Measurements from ENCODE around the gene CDH4. TPM values are rescaled to one million over a fixed set of nuclear protein-coding genes. Genes with fewer than 3 reads are reported as not detected.
A peak's percentile ranks its signal among the peaks of the same experiment; 100 is the strongest.

Gene CDH4
- total RNA-seq, 1 donor from 2014 or later: not detected

GRCh38 chr20:61887596-61888093, 635.6 kb downstream of the CDH4 start:
- intact Hi-C loops (cut with micrococcal nuclease): no loop called here
- no peak for ATAC-seq
- peak; percentile 8 for DNase-seq

GRCh38 chr20:61888101-61888865, 636.2 kb downstream of the CDH4 start:
- ATAC-seq: no peak
- DNase-seq: peak; percentile 18
- intact Hi-C loops (cut with micrococcal nuclease): no loop called here

- ATAC-seq: no peak
- no peak for DNase-seq
- intact Hi-C loops (cut with micrococcal nuclease): no loop called here
Observed at GRCh38 chr20:61889659-61890058, 637.6 kb downstream of the CDH4 start.

- no peak for ATAC-seq
- DNase-seq: no peak
- intact Hi-C loops (cut with micrococcal nuclease): no loop called here
Observed at GRCh38 chr20:61890210-61890609, 638.1 kb downstream of the CDH4 start.

- intact Hi-C loops (cut with micrococcal nuclease): no loop called here
- ATAC-seq: no peak
- peak; percentile 16 for DNase-seq
Observed at GRCh38 chr20:61891476-61891875, 639.4 kb downstream of the CDH4 start.

GRCh38 chr20:61891916-61892649, 640.0 kb downstream of the CDH4 start:
- DNase-seq: no peak
- intact Hi-C loops (cut with micrococcal nuclease): no loop called here
- ATAC-seq: no peak

- DNase-seq (peak; percentile 19), ATAC-seq (no peak)
- intact Hi-C loops (cut with micrococcal nuclease): no loop called here
Observed at GRCh38 chr20:61895016-61895415, 643.0 kb downstream of the CDH4 start.

GRCh38 chr20:61895686-61896057, 643.6 kb downstream of the CDH4 start:
- peak; percentile 20 for DNase-seq
- intact Hi-C loops (cut with micrococcal nuclease): no loop called here
- no peak for ATAC-seq

- DNase-seq: peak; percentile 61
- intact Hi-C loops (cut with micrococcal nuclease): no loop called here
- ATAC-seq: peak; percentile 76
Observed at GRCh38 chr20:61896058-61896961, 644.2 kb downstream of the CDH4 start.

GRCh38 chr20:61897401-61898295, 645.6 kb downstream of the CDH4 start:
- intact Hi-C loops (cut with micrococcal nuclease): no loop called here
- DNase-seq: peak; percentile 6
- no peak for ATAC-seq

GRCh38 chr20:61898405-61898804, 646.3 kb downstream of the CDH4 start:
- ATAC-seq: no peak
- intact Hi-C loops (cut with micrococcal nuclease): no loop called here
- peak; percentile 14 for DNase-seq

- ATAC-seq (no peak), DNase-seq (peak; percentile 19)
- intact Hi-C loops (cut with micrococcal nuclease): no loop called here
Observed at GRCh38 chr20:61900011-61900944, 648.2 kb downstream of the CDH4 start.

- no peak for DNase-seq
- intact Hi-C loops (cut with micrococcal nuclease): no loop called here
- ATAC-seq: no peak
Observed at GRCh38 chr20:61900945-61901293, 648.9 kb downstream of the CDH4 start.

- intact Hi-C loops (cut with micrococcal nuclease): no loop called here
- DNase-seq (peak; percentile 20), ATAC-seq (no peak)
Observed at GRCh38 chr20:61901392-61902220, 649.5 kb downstream of the CDH4 start.

- intact Hi-C loops (cut with micrococcal nuclease): no loop called here
- DNase-seq (no peak), ATAC-seq (no peak)
Observed at GRCh38 chr20:61902221-61902869, 650.3 kb downstream of the CDH4 start.

GRCh38 chr20:61903575-61904340, 651.7 kb downstream of the CDH4 start:
- DNase-seq (peak; percentile 13), ATAC-seq (no peak)
- intact Hi-C loops (cut with micrococcal nuclease): no loop called here

Data from left ventricle myocardium superior (tissue), 1 donor.